ENCODE results near the gene OCA2. TPM values are rescaled to one million over a fixed set of nuclear protein-coding genes. Genes with fewer than 3 reads are reported as not detected.

Gene OCA2
- total and polyA plus RNA-seq, 2 donors: 0.30 to 3.0 TPM

DNA sequence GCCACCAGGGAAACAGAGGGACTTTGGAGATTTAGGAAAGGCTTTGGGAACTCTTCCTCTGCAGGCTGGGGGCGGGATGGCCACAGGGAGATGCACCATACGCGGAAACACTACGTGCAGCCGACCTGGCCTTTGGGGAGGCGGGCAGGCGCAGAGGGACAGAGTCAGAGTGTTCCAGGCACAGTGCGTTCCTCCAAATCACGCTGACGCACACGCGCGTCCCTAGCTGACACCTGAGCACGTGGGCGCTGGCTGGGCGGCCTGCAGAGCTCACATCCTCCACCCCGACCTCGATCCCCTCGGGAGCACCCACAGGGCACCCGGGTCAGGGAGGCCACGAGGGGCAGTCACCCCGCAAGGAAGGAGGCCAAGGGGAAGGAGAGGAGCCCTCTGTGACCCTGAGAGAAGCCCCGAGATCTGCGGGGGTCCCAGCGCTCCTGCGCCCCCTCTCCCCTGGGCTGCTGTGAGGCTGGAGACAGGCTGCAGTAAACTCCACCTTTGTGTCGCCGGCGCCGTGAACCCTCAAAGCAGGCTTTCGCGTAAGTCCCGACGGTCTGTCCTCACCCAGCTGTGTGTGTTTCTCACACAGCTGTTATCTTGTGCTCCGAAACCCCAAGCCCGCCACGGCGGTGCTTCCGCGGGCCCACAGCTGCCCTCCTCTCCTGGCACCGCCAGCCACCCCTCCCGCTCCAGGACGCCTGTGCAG is 196.3 kb downstream of the OCA2 start:
- no peak for DNase-seq (ENCODE audit: extremely low spot score)
- Histone ChIP-seq H3K27ac (ENCODE audit: low read depth) (no peak overlapping the region), H3K4me1 (ENCODE audit: insufficient read depth) (no peaks in the 10 kb centered on the region), H3K4me3 (ENCODE audit: low read depth, low read length) (no peak overlapping the region), H3K36me3 (ENCODE audit: insufficient read depth) (no peaks in the 10 kb centered on the region)
- WGBS: 87% methylated on average over 43 of the region's 43 CpGs

DNA sequence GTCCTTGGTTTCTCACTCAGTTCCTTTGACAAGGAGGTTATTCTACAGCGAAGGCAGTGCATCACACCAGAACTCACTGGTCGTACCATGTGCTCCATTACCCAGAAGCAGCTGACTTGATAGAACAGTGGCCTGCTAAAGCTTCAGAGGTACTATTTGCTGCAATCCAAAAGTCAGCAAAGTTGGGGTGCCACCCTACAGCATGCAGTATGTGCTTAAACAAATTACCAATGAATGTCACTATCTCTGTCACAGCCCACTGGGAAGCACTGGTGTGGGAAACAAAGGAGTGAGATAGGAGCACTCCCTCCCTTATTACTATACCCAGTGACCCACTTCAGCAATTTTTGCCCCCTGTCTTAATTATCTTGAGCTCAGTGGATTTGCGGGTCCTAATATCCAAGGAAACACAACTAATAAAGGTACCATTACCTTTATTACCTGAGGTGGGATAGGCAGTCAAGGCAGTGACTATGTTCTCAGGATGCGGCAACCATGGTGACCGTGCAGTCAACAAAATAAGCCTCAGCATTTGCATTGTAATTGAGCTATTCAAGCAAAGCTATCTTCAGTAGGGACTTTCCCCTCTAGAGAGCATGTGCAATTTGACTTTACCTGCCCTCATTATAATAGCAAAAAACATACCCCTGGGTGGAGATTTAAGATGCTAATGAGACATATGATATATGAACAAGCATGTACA is 199.4 kb downstream of the OCA2 start:
- no peak for DNase-seq (ENCODE audit: extremely low spot score)
- H3K4me1 ChIP-seq (ENCODE audit: insufficient read depth): no peaks in the 10 kb centered on the region
- no peaks in the 10 kb centered on the region for H3K36me3 ChIP-seq (ENCODE audit: insufficient read depth)
- 95% methylated on average over 5 of the region's 5 CpGs for WGBS
- no peak overlapping the region for H3K27ac ChIP-seq (ENCODE audit: low read depth)
- no peak overlapping the region for H3K4me3 ChIP-seq (ENCODE audit: low read depth, low read length)

DNA sequence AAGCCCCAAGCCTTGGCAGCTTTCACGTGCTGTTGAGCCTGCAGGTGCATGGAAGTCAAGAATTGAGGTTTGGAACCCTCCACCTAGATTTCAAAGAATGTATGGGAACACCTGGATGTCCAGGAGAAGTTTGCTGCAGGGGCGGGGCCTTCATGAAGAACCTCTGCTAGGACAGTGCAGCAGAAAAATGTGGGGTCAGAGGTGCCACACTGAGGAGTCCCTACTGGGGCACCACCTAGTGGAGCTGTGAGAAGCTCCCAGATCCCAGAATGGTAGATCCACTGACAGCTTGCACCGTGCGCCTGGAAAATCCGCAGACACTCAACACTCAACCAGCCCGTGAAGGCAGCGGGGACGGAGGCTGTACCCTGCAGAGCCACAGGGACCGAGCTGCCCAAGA is 201.6 kb downstream of the OCA2 start:
- Histone ChIP-seq H3K36me3 (ENCODE audit: insufficient read depth) (no peaks in the 10 kb centered on the region), H3K4me1 (ENCODE audit: insufficient read depth) (no peaks in the 10 kb centered on the region), H3K27ac (ENCODE audit: low read depth) (no peak overlapping the region), H3K4me3 (ENCODE audit: low read depth, low read length) (no peak overlapping the region)
- DNase-seq (ENCODE audit: extremely low spot score): no peak
- WGBS: 87% methylated on average over 9 of the region's 9 CpGs

DNA sequence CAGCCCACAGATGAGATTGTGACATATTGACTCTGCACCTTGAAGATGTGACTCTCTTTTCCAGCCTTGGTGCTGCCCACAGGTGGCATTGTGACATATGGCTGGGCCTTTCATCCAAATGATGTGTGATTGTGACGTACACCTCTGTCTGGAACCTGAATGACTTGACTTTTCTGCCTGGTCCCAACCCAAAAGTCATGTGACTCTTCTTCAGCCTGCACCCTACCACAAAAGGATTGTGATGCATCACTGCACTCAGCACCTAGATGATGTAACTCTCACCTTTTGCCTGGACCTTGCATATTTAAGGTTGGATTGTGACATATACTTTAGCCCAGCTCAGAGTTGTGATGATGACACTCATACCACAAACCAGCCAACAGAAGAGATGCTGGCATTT is 204.5 kb downstream of the OCA2 start:
- Histone ChIP-seq H3K4me3 (ENCODE audit: low read depth, low read length) (no peak overlapping the region), H3K27ac (ENCODE audit: low read depth) (no peak overlapping the region), H3K36me3 (ENCODE audit: insufficient read depth) (no peaks in the 10 kb centered on the region), H3K4me1 (ENCODE audit: insufficient read depth) (no peaks in the 10 kb centered on the region)
- no peak for DNase-seq (ENCODE audit: extremely low spot score)
- 87% methylated on average over 1 of the region's 1 CpG for WGBS

DNA sequence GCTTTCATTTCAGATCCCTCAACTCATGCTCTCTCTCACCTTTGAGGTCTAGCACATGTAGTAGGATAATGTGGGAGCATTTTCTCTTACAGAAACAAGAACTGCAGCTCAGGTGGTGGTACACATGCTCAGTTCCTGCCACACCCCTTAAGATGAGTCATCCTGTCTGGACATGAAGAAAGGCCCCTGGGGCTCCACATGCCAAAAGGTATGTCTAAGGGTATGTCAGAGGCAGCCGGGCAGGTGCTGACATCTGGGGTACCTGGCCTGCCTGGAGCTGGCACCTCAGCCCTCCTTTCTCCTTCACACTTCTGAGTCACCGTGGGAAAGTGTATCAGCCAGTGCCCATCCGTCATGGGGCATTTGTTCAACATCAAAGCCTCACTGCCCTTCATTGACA is 209.9 kb downstream of the OCA2 start:
- DNase-seq (ENCODE audit: extremely low spot score): no peak
- Histone ChIP-seq H3K36me3 (ENCODE audit: insufficient read depth) (no peaks in the 10 kb centered on the region), H3K27ac (ENCODE audit: low read depth) (no peak overlapping the region), H3K4me3 (ENCODE audit: low read depth, low read length) (no peak overlapping the region), H3K4me1 (ENCODE audit: insufficient read depth) (no peaks in the 10 kb centered on the region)
- WGBS: 89% methylated on average over 3 of the region's 3 CpGs

DNA sequence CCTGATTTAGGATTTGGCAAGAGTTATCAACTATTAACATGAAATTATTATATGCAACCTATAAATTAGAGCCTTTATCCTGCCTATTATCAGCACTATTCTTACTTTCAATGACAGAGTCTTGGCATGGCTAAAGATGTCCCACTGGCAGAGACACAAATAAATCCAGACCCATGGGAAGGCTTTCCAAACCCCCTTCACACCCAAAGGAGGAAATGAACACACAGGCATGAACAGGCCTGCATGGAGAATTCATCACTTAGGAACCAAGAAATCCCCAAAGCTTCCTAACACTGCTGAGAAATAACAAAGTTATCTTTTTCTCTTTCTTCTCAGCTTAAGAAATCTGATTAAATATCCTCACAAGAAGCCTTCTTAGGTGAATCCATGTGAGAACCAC is 213.9 kb downstream of the OCA2 start:
- Histone ChIP-seq H3K4me1 (ENCODE audit: insufficient read depth) (no peaks in the 10 kb centered on the region), H3K4me3 (ENCODE audit: low read depth, low read length) (no peak overlapping the region), H3K36me3 (ENCODE audit: insufficient read depth) (no peaks in the 10 kb centered on the region), H3K27ac (ENCODE audit: low read depth) (no peak overlapping the region)
- peak; percentile 13 for DNase-seq (ENCODE audit: extremely low spot score)

DNA sequence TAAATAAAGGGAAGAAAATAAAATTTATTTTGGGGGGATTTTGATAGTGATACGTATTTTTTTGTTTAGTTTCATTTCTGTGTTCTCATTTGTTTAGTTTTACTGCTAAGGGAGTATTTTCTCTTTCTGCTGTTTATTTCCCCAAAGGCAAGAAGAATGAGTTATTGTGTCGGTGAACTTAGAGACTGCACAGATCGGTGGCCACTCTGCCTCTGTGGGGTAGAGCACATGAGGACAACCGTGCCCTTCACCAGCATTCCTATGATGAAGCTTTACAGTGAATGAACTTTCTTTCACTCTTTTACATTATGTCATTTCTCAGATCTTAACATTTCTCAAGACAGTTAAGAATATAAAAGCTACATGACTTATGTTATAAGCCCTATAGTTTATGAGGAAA is 214.4 kb downstream of the OCA2 start:
- Histone ChIP-seq H3K4me1 (ENCODE audit: insufficient read depth) (no peaks in the 10 kb centered on the region), H3K4me3 (ENCODE audit: low read depth, low read length) (no peak overlapping the region), H3K36me3 (ENCODE audit: insufficient read depth) (no peaks in the 10 kb centered on the region), H3K27ac (ENCODE audit: low read depth) (no peak overlapping the region)
- 34% methylated on average over 4 of the region's 4 CpGs for whole genome bisulfite sequencing
- DNase-seq (ENCODE audit: extremely low spot score): no peak

DNA sequence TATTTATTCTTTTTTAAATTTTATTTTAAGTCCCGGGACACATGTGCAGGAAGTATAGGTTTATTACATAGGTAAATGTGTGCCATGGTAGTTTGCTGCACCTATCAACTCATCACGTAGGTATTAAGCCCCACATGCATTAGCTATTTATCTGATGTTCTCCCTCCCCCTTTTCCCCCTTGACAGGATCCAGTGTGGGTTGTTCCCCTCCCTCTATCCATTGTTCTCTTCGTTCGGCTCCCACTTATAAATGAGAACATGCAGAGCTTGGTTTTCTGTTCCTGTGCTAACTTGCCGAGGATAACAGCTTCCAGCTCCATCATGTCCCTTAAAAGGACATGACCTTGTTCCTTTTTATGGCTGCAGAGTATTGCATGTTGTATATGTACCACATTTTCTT is 220.3 kb downstream of the OCA2 start:
- DNase-seq (ENCODE audit: extremely low spot score): no peak
- 67% methylated on average over 5 of the region's 5 CpGs for WGBS
- no peaks in the 10 kb centered on the region for H3K4me1 ChIP-seq (ENCODE audit: insufficient read depth)

DNA sequence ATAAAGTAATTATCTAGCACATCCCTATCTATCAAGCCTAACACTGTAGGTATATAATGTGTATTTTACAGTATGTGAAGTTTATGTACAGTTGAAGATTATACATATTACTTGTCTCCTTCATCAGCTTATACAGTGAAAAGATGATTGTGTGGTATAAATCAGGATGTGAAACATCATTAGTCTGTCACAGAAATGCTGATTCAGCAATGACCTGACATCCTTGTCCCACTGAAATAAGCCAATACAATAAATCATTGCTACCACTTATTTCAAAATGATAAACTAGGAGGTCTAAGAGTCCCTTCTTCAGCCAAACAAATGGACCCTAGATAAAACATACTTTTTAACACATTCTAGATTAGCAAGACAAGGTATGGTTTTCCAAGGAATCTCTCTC is 225.3 kb downstream of the OCA2 start:
- Histone ChIP-seq H3K4me1 (ENCODE audit: insufficient read depth) (no peaks in the 10 kb centered on the region), H3K4me3 (ENCODE audit: low read depth, low read length) (no peak overlapping the region), H3K27ac (ENCODE audit: low read depth) (no peak overlapping the region), H3K36me3 (ENCODE audit: insufficient read depth) (no peaks in the 10 kb centered on the region)
- no peak for DNase-seq (ENCODE audit: extremely low spot score)

More for the DNA sequence above, 220.3 kb downstream of the OCA2 start:
- Histone ChIP-seq H3K4me3 (ENCODE audit: low read depth, low read length) (no peak overlapping the region), H3K36me3 (ENCODE audit: insufficient read depth) (no peaks in the 10 kb centered on the region), H3K27ac (ENCODE audit: low read depth) (no peak overlapping the region)

DNA sequence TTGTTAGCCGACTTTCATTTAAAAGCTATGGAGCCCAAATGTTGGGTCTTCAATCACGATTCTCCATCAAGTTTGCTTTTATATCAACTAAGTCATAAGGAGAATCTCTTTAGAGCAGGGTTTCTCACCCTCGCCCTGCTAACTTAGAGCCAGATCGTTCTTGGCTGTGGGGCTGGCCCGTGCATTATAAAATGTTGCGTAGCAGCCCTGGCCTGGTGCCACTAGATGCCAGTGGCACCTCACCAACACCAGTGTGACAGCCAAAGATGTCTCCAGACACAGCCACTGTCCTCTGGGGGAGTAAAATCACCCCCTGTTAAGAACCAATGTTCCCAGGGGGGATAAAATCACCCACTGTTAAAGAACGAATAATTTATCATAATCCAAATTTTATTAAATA is 226.1 kb downstream of the OCA2 start:
- WGBS: 86% methylated on average over 7 of the region's 7 CpGs
- Histone ChIP-seq H3K4me3 (ENCODE audit: low read depth, low read length) (no peak overlapping the region), H3K4me1 (ENCODE audit: insufficient read depth) (no peaks in the 10 kb centered on the region), H3K36me3 (ENCODE audit: insufficient read depth) (no peaks in the 10 kb centered on the region), H3K27ac (ENCODE audit: low read depth) (no peak overlapping the region)
- no peak for DNase-seq (ENCODE audit: extremely low spot score)

DNA sequence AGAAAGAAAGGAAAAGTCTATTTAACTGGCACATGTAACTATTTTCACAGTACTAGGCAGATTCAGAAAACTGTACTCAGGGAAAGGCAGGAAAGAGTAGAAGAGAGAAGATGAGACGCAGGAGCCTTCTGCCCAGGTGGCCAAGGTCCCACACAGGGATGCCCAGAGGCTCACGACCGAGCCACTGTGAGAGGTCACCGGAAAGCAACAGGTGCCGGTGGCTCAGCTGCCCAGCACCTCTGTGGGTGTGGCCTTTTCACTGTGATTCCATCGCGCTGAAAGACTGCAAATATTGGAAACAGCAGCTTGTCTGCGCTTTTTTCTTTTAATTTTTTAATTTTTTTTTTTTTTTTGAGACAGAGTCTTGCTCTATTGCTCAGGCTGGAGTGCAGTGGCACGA is 226.8 kb downstream of the OCA2 start:
- WGBS: 95% methylated on average over 9 of the region's 9 CpGs

DNA sequence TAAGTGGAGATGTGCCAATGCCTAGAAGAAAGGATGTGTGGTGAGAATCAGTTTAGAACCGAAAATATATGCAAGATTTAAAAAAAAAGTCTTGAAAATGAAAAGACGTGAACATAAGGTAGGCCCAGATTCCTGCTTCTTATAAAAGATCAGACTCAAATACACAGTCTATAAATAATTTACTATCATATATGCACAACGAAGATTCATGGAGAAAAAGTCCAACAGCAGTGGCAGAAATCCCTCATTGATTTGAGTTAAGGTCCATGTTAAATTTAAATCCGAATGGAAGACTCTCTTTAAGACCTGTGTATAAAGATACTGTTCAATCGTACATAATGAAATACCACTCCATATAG is 227.2 kb downstream of the OCA2 start:
- H3K36me3 ChIP-seq (ENCODE audit: insufficient read depth): no peaks in the 10 kb centered on the region

More for the DNA sequence above, 226.8 kb downstream of the OCA2 start:
- Histone ChIP-seq H3K36me3 (ENCODE audit: insufficient read depth) (no peaks in the 10 kb centered on the region), H3K4me3 (ENCODE audit: low read depth, low read length) (no peak overlapping the region), H3K27ac (ENCODE audit: low read depth) (no peak overlapping the region), H3K4me1 (ENCODE audit: insufficient read depth) (no peaks in the 10 kb centered on the region)
- no peak for DNase-seq (ENCODE audit: extremely low spot score)

DNA sequence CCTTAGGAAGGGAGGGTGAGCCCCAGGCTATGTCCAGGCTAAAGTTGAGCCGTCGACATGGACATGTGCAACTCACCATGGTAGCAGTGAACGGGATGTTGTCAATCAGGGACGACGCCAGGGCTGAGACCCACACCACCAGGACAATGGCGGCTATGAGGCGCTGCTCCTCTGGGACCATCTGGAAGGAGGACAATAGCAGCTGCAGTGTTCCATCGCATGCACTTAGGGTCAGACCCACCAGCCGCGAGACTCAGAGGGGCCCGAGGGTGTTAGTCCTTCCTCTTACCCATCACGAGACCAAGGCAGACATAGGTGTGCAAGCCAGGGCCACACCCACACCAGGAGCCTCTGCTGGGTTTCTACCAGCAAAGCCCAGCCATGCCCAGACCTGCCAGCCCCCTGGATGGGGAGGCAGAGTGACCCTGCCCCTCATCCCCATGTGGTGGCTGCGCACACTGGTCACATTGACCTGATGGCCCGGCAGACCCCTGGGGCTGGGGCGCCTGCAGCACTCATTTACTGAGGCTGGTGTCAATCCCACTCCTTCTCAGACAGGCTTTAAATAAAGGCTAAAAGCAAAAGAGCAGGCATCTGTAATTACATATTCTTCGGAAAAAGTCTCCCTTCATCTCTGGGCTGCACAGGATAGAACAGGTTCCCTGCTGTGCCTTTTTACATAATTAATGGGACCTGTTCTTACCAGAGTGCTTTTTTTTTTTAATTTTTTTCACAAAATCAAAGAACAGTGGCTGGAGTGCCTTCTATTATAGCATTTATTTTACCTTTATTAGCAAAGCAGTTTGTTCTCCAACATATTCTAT is 227.8 kb downstream of the OCA2 start:
- H3K36me3 ChIP-seq (ENCODE audit: insufficient read depth): no peaks in the 10 kb centered on the region
- WGBS: 92% methylated on average over 16 of the region's 16 CpGs
- no peak overlapping the region for H3K27ac ChIP-seq (ENCODE audit: low read depth)
- DNase-seq (ENCODE audit: extremely low spot score): no peak
- H3K4me3 ChIP-seq (ENCODE audit: low read depth, low read length): no peak overlapping the region
- H3K4me1 ChIP-seq (ENCODE audit: insufficient read depth): no peaks in the 10 kb centered on the region

More for the DNA sequence above, 227.2 kb downstream of the OCA2 start:
- no peaks in the 10 kb centered on the region for H3K4me1 ChIP-seq (ENCODE audit: insufficient read depth)
- WGBS: 88% methylated on average over 5 of the region's 5 CpGs
- H3K27ac ChIP-seq (ENCODE audit: low read depth): no peak overlapping the region
- no peak for DNase-seq (ENCODE audit: extremely low spot score)
- H3K4me3 ChIP-seq (ENCODE audit: low read depth, low read length): no peak overlapping the region

DNA sequence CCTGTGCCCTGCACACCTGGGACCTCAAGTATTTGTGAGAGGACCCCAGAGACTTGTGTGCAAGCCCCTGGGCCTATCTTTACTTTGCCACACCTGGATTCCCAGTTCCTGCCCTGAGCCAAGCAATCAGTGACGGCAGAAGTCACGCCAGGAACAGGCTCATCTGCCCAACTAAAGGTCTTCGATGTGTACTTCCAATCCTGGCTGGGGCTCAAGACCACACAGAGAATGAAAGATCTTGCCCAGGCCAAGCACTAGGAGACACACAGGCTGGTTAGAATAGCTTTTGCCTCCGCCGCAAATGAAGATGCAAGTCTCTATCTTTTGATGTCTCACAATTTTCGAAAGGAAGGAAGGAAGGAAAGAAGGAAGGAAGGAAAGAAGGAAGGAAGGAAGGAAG is 228.8 kb downstream of the OCA2 start:
- no peaks in the 10 kb centered on the region for H3K36me3 ChIP-seq (ENCODE audit: insufficient read depth)
- H3K27ac ChIP-seq (ENCODE audit: low read depth): no peak overlapping the region
- WGBS: 60% methylated on average over 6 of the region's 6 CpGs
- H3K4me3 ChIP-seq (ENCODE audit: low read depth, low read length): no peak overlapping the region
- DNase-seq (ENCODE audit: extremely low spot score): no peak
- no peaks in the 10 kb centered on the region for H3K4me1 ChIP-seq (ENCODE audit: insufficient read depth)

Measured in urinary bladder (tissue), 4 donors.